ENCODE results near the gene FNDC3B. TPM values are rescaled to one million over a fixed set of nuclear protein-coding genes. Genes with fewer than 3 reads are reported as not detected.

Gene FNDC3B
- total RNA-seq, 1 donor from 2014 or later: 153 TPM

- no peaks in the 10 kb centered on the region for H3K9me3 ChIP-seq
- ATAC-seq (no peak), DNase-seq (no peak)
- H3K27ac ChIP-seq: no peak overlapping the region
- no peaks in the 10 kb centered on the region for H3K27me3 ChIP-seq (ENCODE audit: low read depth)
- peaks cover 17% of the 10 kb centered on the region for H3K4me1 ChIP-seq
- intact Hi-C loops (cut with DNase I): no loop called here
- H3K36me3 ChIP-seq: peaks cover 45% of the 10 kb centered on the region
- TF ChIP-seq CTCF (IDR thresholded peaks at IDR 0.05): no peak
- H3K4me3 ChIP-seq: no peak overlapping the region
These were observed 72.8 kb downstream of the FNDC3B start for GRCh38 chr3:172112078-172112733.

GRCh38 chr3:172112734-172113120 is 73.3 kb downstream of the FNDC3B start:
- no peak overlapping the region for H3K4me3 ChIP-seq
- H3K36me3 ChIP-seq: peaks cover 45% of the 10 kb centered on the region
- H3K27ac ChIP-seq: no peak overlapping the region
- no peak for ATAC-seq
- intact Hi-C loops (cut with DNase I): no loop called here
- no peaks in the 10 kb centered on the region for H3K9me3 ChIP-seq
- no peak for TF ChIP-seq CTCF (IDR thresholded peaks at IDR 0.05)
- H3K4me1 ChIP-seq: peaks cover 13% of the 10 kb centered on the region
- H3K27me3 ChIP-seq (ENCODE audit: low read depth): no peaks in the 10 kb centered on the region
- DNase-seq: no peak

- ATAC-seq: peak in 1 of 2 donors; percentile 13
- Histone ChIP-seq H3K9me3 (no peaks in the 10 kb centered on the region), H3K27me3 (ENCODE audit: low read depth) (no peaks in the 10 kb centered on the region), H3K27ac (no peak overlapping the region), H3K36me3 (peaks cover 45% of the 10 kb centered on the region), H3K4me3 (no peak overlapping the region), H3K4me1 (peaks cover 11% of the 10 kb centered on the region)
- TF ChIP-seq CTCF (IDR thresholded peaks at IDR 0.05): no peak
- intact Hi-C loops (cut with DNase I): no loop called here
- no peak for DNase-seq
These were observed 74.3 kb downstream of the FNDC3B start for GRCh38 chr3:172113710-172114109.

GRCh38 chr3:172115059-172115458 is 75.7 kb downstream of the FNDC3B start:
- Histone ChIP-seq H3K4me3 (no peak overlapping the region), H3K27ac (no peak overlapping the region), H3K9me3 (no peaks in the 10 kb centered on the region), H3K36me3 (peaks cover 45% of the 10 kb centered on the region), H3K4me1 (peaks cover 9% of the 10 kb centered on the region), H3K27me3 (ENCODE audit: low read depth) (no peaks in the 10 kb centered on the region)
- DNase-seq (no peak), ATAC-seq (peak in 1 of 2 donors; percentile 9)
- intact Hi-C loops (cut with DNase I): no loop called here
- TF ChIP-seq CTCF (IDR thresholded peaks at IDR 0.05): no peak

GRCh38 chr3:172115787-172116186 is 76.4 kb downstream of the FNDC3B start:
- DNase-seq (no peak), ATAC-seq (no peak)
- H3K4me3 ChIP-seq: no peak overlapping the region
- H3K27me3 ChIP-seq (ENCODE audit: low read depth): no peaks in the 10 kb centered on the region
- H3K9me3 ChIP-seq: no peaks in the 10 kb centered on the region
- H3K4me1 ChIP-seq: peaks cover 9% of the 10 kb centered on the region
- peaks cover 45% of the 10 kb centered on the region for H3K36me3 ChIP-seq
- no peak for TF ChIP-seq CTCF (IDR thresholded peaks at IDR 0.05)
- no peak overlapping the region for H3K27ac ChIP-seq
- intact Hi-C loops (cut with DNase I): no loop called here
